Neural cell (in vitro differentiated cells): Measurements from ENCODE around the gene PPM1D. TPM values are rescaled to one million over a fixed set of nuclear protein-coding genes. Genes with fewer than 3 reads are reported as not detected.

Experiments
- H2AFZ ChIP-seq: fragments of 200-600, 300-800 bp; sonication (generic), shearing (Covaris generic); 2 replicates; pipeline ENCODE4 v1.6.0; 2014; ENCODE audit warnings: low read depth, mild to moderate bottlenecking, antibody characterized with exemption, low read length, moderate library complexity
- H3F3A ChIP-seq: fragments of 200-600 bp; shearing (Covaris generic); 2 replicates; pipeline ENCODE4 v1.6.1; 2016; ENCODE audit warnings: mild to moderate bottlenecking, moderate library complexity, mixed read lengths, antibody characterized with exemption, low read length; ENCODE audit not compliant: insufficient read depth, poor library complexity, severe bottlenecking
- H3K27ac ChIP-seq: fragments of 200-600, 300-800 bp; sonication (generic), shearing (Covaris generic); 2 replicates; pipeline ENCODE4 v1.5.1; 2014; ENCODE audit warnings: mild to moderate bottlenecking, low read length, moderate library complexity
- H3K27me3 ChIP-seq: fragments of 300-800, 200-600 bp; sonication (generic), shearing (Covaris generic); 2 replicates; pipeline ENCODE4 v1.6.0; 2014; ENCODE audit warnings: mild to moderate bottlenecking, low read depth, low read length, moderate library complexity; ENCODE audit not compliant: insufficient read depth
- H3K36me3 ChIP-seq: fragments of 300-800, 200-600 bp; sonication (generic), shearing (Covaris generic); 2 replicates; pipeline ENCODE4 v1.5.1; 2014; ENCODE audit warnings: mild to moderate bottlenecking, antibody characterized with exemption, low read length, moderate library complexity; ENCODE audit not compliant: insufficient read depth
- H3K4me2 ChIP-seq: fragments of 300-800, 200-600 bp; sonication (generic), shearing (Covaris generic); 2 replicates; pipeline ENCODE4 v1.6.0; 2014; ENCODE audit warnings: mild to moderate bottlenecking, low read length
- H3K4me3 ChIP-seq: fragments of 300-800, 200-600 bp; sonication (generic), shearing (Covaris generic); 2 replicates; pipeline ENCODE4 v1.5.1; 2014; ENCODE audit warnings: mild to moderate bottlenecking, low read length, moderate library complexity
- H3K79me2 ChIP-seq: fragments of 200-600 bp; shearing (Covaris generic); replicated peaks from 2 replicates; pipeline ENCODE4 v1.6.0; 2014; ENCODE audit warnings: mild to moderate bottlenecking, low read length, moderate library complexity; ENCODE audit not compliant: insufficient read depth
- H3K9ac ChIP-seq: fragments of 300-800, 200-600 bp; sonication (generic), shearing (Covaris generic); 2 replicates; pipeline ENCODE4 v1.6.1; 2016; ENCODE audit warnings: mild to moderate bottlenecking, low read length, mixed read lengths
- H3K9me2 ChIP-seq: fragments of 200-600 bp; shearing (Covaris generic); 2 replicates; pipeline ENCODE4 v1.6.1; 2016; ENCODE audit warnings: mild to moderate bottlenecking, low read length, mixed read lengths; ENCODE audit not compliant: insufficient read depth
- H3K9me3 ChIP-seq: fragments of 200-600, 300-800 bp; sonication (generic), shearing (Covaris generic); 2 replicates; pipeline ENCODE4 v1.6.1; 2016; ENCODE audit warnings: mild to moderate bottlenecking, mixed run types, low read length, moderate library complexity, mixed read lengths
- H4K20me1 ChIP-seq: fragments of 200-600 bp; shearing (Covaris generic); 2 replicates; pipeline ENCODE4 v1.6.1; 2016; ENCODE audit warnings: mild to moderate bottlenecking, mixed run types; ENCODE audit not compliant: insufficient read depth
- CTCF ChIP-seq: fragments of 450-650 bp; IDR thresholded peaks from 2 replicates; pipeline ENCODE4 v1.5.1; 2014; ENCODE audit warnings: antibody characterized with exemption, mild to moderate bottlenecking, moderate library complexity; ENCODE audit not compliant: poor library complexity, severe bottlenecking
- EP300 ChIP-seq: fragments of 450-650 bp; conservative IDR thresholded peaks from 2 replicates; pipeline ENCODE4 v1.6.1; 2014; ENCODE audit warnings: antibody characterized with exemption, mild to moderate bottlenecking, moderate library complexity; ENCODE audit not compliant: poor library complexity, severe bottlenecking
- EZH2 ChIP-seq: fragments of 200-600, 300-800 bp; shearing (Covaris generic), sonication (generic); IDR thresholded peaks from 2 replicates; pipeline ENCODE4 v1.6.1; 2014; ENCODE audit warnings: antibody characterized with exemption, low read length, borderline replicate concordance, mild to moderate bottlenecking; ENCODE audit not compliant: insufficient read depth, poor library complexity, severe bottlenecking
- MXI1 ChIP-seq: fragments of 450-650 bp; conservative IDR thresholded peaks from 2 replicates; pipeline ENCODE4 v1.6.1; 2014; ENCODE audit warnings: antibody characterized with exemption, mild to moderate bottlenecking; ENCODE audit not compliant: poor library complexity, severe bottlenecking
- POLR2AphosphoS5 ChIP-seq: IDR thresholded peaks from 2 replicates; pipeline ENCODE4 v1.6.1; 2012
- RAD21 ChIP-seq: fragments of 450-650 bp; conservative IDR thresholded peaks from 2 replicates; pipeline ENCODE4 v1.6.1; 2014; ENCODE audit warnings: antibody characterized with exemption, mild to moderate bottlenecking, moderate library complexity
- REST ChIP-seq: IDR thresholded peaks from 2 replicates; pipeline ENCODE4 v1.6.1; 2012; ENCODE audit warnings: borderline replicate concordance
- SMC3 ChIP-seq: fragments of 450-650 bp; conservative IDR thresholded peaks from 2 replicates; pipeline ENCODE4 v1.6.1; 2014; ENCODE audit warnings: antibody characterized with exemption, mild to moderate bottlenecking, moderate library complexity; ENCODE audit not compliant: poor library complexity
- TAF1 ChIP-seq: IDR thresholded peaks from 2 replicates; pipeline ENCODE4 v1.6.1; 2012; ENCODE audit warnings: low read depth
- polyA plus RNA-seq: library from polyadenylated mRNA; depleted of rRNA; stranded (reverse); fragments of >200 nt; gene quantifications from 2 replicates; pipeline ENCODE4 v1.2.3, GENCODE V29; 2014

Gene PPM1D
- polyA plus RNA-seq, 1 donor from 2014 or later, result 14.7 TPM

GRCh38 chr17:60615108-60615507 lies 15.1 kb downstream of the PPM1D start:
- Histone ChIP-seq H3K27me3 (no peaks in the 10 kb centered on the region), H3K9me3 (no peaks in the 10 kb centered on the region), H3K9ac (no peak overlapping the region), H3F3A (no peaks in the 10 kb centered on the region), H3K4me2 (no peak overlapping the region), H3K36me3 (no peaks in the 10 kb centered on the region), H4K20me1 (no peaks in the 10 kb centered on the region), H3K9me2 (no peaks in the 10 kb centered on the region), H2AFZ (no peak overlapping the region), H3K4me3 (no peak overlapping the region), H3K79me2 (peaks cover 83% of the 10 kb centered on the region), H3K27ac (no peak overlapping the region)
- TF ChIP-seq REST (no peak), EP300 (no peak), SMC3 (no peak), POLR2AphosphoS5 (no peak), TAF1 (no peak)

GRCh38 chr17:60615840-60616239 lies 15.8 kb downstream of the PPM1D start:
- Histone ChIP-seq H3K79me2 (peaks cover 83% of the 10 kb centered on the region), H3K36me3 (no peaks in the 10 kb centered on the region), H3K9me3 (no peaks in the 10 kb centered on the region), H2AFZ (no peak overlapping the region), H3K27ac (no peak overlapping the region), H3K4me2 (no peak overlapping the region), H3K4me3 (no peak overlapping the region), H3K27me3 (no peaks in the 10 kb centered on the region), H3K9ac (no peak overlapping the region), H4K20me1 (no peaks in the 10 kb centered on the region), H3K9me2 (no peaks in the 10 kb centered on the region), H3F3A (no peaks in the 10 kb centered on the region)
- TF ChIP-seq TAF1 (no peak), CTCF (no peak)

- Histone ChIP-seq H3K27me3 (no peaks in the 10 kb centered on the region), H3K4me3 (no peak overlapping the region), H3F3A (no peaks in the 10 kb centered on the region), H3K36me3 (no peaks in the 10 kb centered on the region), H3K9me2 (no peaks in the 10 kb centered on the region), H3K4me2 (no peak overlapping the region), H4K20me1 (no peaks in the 10 kb centered on the region), H3K9ac (no peak overlapping the region), H3K27ac (no peak overlapping the region), H2AFZ (no peak overlapping the region), H3K79me2 (peaks cover 68% of the 10 kb centered on the region), H3K9me3 (no peaks in the 10 kb centered on the region)
- no peak for TF ChIP-seq SMC3
- no peak for TF ChIP-seq TAF1
- no peak for TF ChIP-seq POLR2AphosphoS5
- no peak for TF ChIP-seq MXI1
- TF ChIP-seq EZH2, result no peak
- no peak for TF ChIP-seq RAD21
Measured at GRCh38 chr17:60618080-60618479, 18.1 kb downstream of the PPM1D start.
